Endothelial cell of umbilical vein (primary cell): ENCODE data around the gene RNF11. TPM values are rescaled to one million over a fixed set of nuclear protein-coding genes. Genes with fewer than 3 reads are reported as not detected.

ENCODE experiments used
- BruUV-seq: library from RNA; stranded (reverse); fragments of 400-500 nt; replicated peaks from 2 replicates; lab custom pipeline; 2021; lab: Mats Ljungman, UMichigan
- CTCF ChIA-PET: fragments of 300-600, 350-600 bp; sonication (Branson Sonifier 250); formaldehyde crosslinking; loops from one replicate; lab custom pipeline; 2021; ENCODE audit warnings: antibody characterized with exemption, inconsistent platforms; lab: Charles Lee
- POLR2A ChIA-PET: fragments of 300-600, 350-600 bp; sonication (Branson Sonifier 250); formaldehyde crosslinking; loops from one replicate; lab custom pipeline; 2021; ENCODE audit warnings: antibody characterized with exemption, inconsistent platforms; lab: Charles Lee
- DNase-seq: peaks from one replicate; pipeline ENCODE4 v3.0.0-alpha.2; 2011; ENCODE audit warnings: low read depth, low spot score
- FAIRE-seq: peaks from 2 replicates; lab custom pipeline; 2011; peaks lifted over from hg19 to GRCh38; lab: Jason Lieb, UNC
- H2AFZ ChIP-seq: 2 replicates; pipeline ENCODE4 v1.6.0; 2012; ENCODE audit warnings: low read depth, low read length, control low read depth, inconsistent platforms
- H3K27ac ChIP-seq: 2 replicates; pipeline ENCODE4 v1.5.1; 2011; ENCODE audit warnings: low read depth, mild to moderate bottlenecking, control low read depth, low read length, moderate library complexity; ENCODE audit not compliant: insufficient read depth
- H3K27me3 ChIP-seq, 2 experiments: 2 replicates each; pipeline versions ENCODE4 v1.6.0 to v1.6.1; 2011; ENCODE audit warnings: low read length in 2 of 2, mixed read lengths in 1 of 2; ENCODE audit not compliant: control insufficient read depth in 2 of 2, insufficient read depth in 2 of 2
- H3K36me3 ChIP-seq, 2 experiments: 2 replicates in 1 of 2; 3 replicates in 1 of 2; pipeline ENCODE4 v1.5.1; 2011; ENCODE audit warnings: low read length in 2 of 2, mild to moderate bottlenecking in 1 of 2, moderate library complexity in 1 of 2; ENCODE audit not compliant: control insufficient read depth in 2 of 2, insufficient read depth in 2 of 2; ENCODE audit errors: extremely low read depth in 1 of 2
- H3K4me1 ChIP-seq: 3 replicates; pipeline ENCODE4 v1.5.1; 2011; ENCODE audit warnings: mild to moderate bottlenecking, low read length; ENCODE audit not compliant: control insufficient read depth, insufficient read depth; ENCODE audit errors: extremely low read depth
- H3K4me2 ChIP-seq: 2 replicates; pipeline ENCODE4 v1.6.1; 2011; ENCODE audit warnings: low read length, control low read depth, mixed read lengths; ENCODE audit not compliant: insufficient read depth
- H3K4me3 ChIP-seq, 3 experiments: fragments of 200-600 bp in 1 of 3; sonication (generic), shearing (Covaris generic) in 1 of 3; replicated peaks in 1 of 3; 2 replicates each; pipeline ENCODE4 v1.5.1; 2011 to 2016; ENCODE audit warnings: control low read depth in 3 of 3, low read length in 3 of 3, mild to moderate bottlenecking in 2 of 3, inconsistent platforms in 1 of 3, low read depth in 1 of 3, moderate library complexity in 1 of 3; ENCODE audit not compliant: insufficient read depth in 1 of 3
- H3K79me2 ChIP-seq: 2 replicates; pipeline ENCODE4 v1.6.0; 2012; ENCODE audit warnings: low read length, inconsistent platforms; ENCODE audit not compliant: control insufficient read depth, insufficient read depth
- H3K9ac ChIP-seq: replicated peaks from 2 replicates; pipeline ENCODE3; 2011; ENCODE audit warnings: low read length, control low read depth; ENCODE audit not compliant: insufficient read depth; ENCODE audit errors: extremely low read depth
- H3K9me1 ChIP-seq: replicated peaks from 3 replicates; pipeline ENCODE4 v1.6.0; 2011; ENCODE audit warnings: mild to moderate bottlenecking, low read length; ENCODE audit not compliant: control insufficient read depth, insufficient read depth; ENCODE audit errors: extremely low read depth
- H3K9me3 ChIP-seq: replicated peaks from 2 replicates; pipeline ENCODE4 v1.5.1; 2012; ENCODE audit warnings: low read length, inconsistent platforms; ENCODE audit not compliant: control insufficient read depth, insufficient read depth
- H4K20me1 ChIP-seq: replicated peaks from 2 replicates; pipeline ENCODE3; 2011; ENCODE audit warnings: mild to moderate bottlenecking, low read length; ENCODE audit not compliant: control insufficient read depth, insufficient read depth; ENCODE audit errors: extremely low read depth
- CTCF ChIP-seq, 2 donors: IDR thresholded peaks; 1 replicate in 1 of 2; 2 replicates in 1 of 2; pipeline ENCODE4 v1.5.1; 2011; ENCODE audit warnings: low read length in 2 of 2, mild to moderate bottlenecking in 2 of 2, moderate library complexity in 2 of 2, control low read depth in 1 of 2, inconsistent platforms in 1 of 2, low read depth in 1 of 2; ENCODE audit not compliant: insufficient read depth in 1 of 2; ENCODE audit errors: extremely low read depth in 1 of 2
- EZH2 ChIP-seq: IDR thresholded peaks from 2 replicates; pipeline ENCODE4 v1.6.1; 2012; ENCODE audit warnings: borderline replicate concordance, low read depth, mild to moderate bottlenecking, moderate library complexity, low read length, inconsistent platforms; ENCODE audit not compliant: severe bottlenecking
- FOS ChIP-seq: IDR thresholded peaks from 2 replicates; pipeline ENCODE4 v1.6.1; 2011; ENCODE audit warnings: mild to moderate bottlenecking, low read length, moderate library complexity, borderline replicate concordance; ENCODE audit not compliant: insufficient read depth
- GATA2 ChIP-seq: IDR thresholded peaks from 2 replicates; pipeline ENCODE4 v1.7.0; 2011; ENCODE audit warnings: low read depth, mild to moderate bottlenecking, moderate library complexity, mixed read lengths, low read length; ENCODE audit not compliant: insufficient read length, insufficient read depth
- JUN ChIP-seq: IDR thresholded peaks from 2 replicates; pipeline ENCODE4 v1.6.1; 2011; ENCODE audit warnings: borderline replicate concordance, low read depth; ENCODE audit not compliant: insufficient read length, insufficient read depth
- MAX ChIP-seq: IDR thresholded peaks from 2 replicates; pipeline ENCODE4 v1.6.1; 2011; ENCODE audit not compliant: insufficient read depth, insufficient read length
- MYC ChIP-seq: IDR thresholded peaks from one replicate; pipeline ENCODE4 v1.6.1; 2011; ENCODE audit warnings: mild to moderate bottlenecking, low read depth, low read length
- POLR2A ChIP-seq: IDR thresholded peaks from 2 replicates; pipeline ENCODE4 v1.6.1; 2012; ENCODE audit warnings: low read depth, mild to moderate bottlenecking, control low read depth, low read length
- POLR2AphosphoS5 ChIP-seq: IDR thresholded peaks from 2 replicates; pipeline ENCODE4 v1.6.1; 2012; ENCODE audit warnings: low read depth, mild to moderate bottlenecking, control low read depth, low read length, moderate library complexity; ENCODE audit not compliant: insufficient read depth
- dilution Hi-C: fragments of 300-500 bp; cut with MboI; formaldehyde crosslinking; loops from one replicate; pipeline ENCODE4 v1.15.0; 2019; ENCODE audit warnings: low sequenced_read_pairs; ENCODE audit not compliant: extremely low pct_ligation_motif_present
- intact Hi-C: fragments of 100-400 bp; cut with micrococcal nuclease; formaldehyde crosslinking; loops from one replicate; pipeline ENCODE4 v1.10.0; 2022
- polyA plus RNA-seq, 4 experiments: library from polyadenylated mRNA; depleted of rRNA in 3 of 4; stranded (reverse) in 3 of 4; unstranded in 1 of 4; fragments of >200 nt; gene quantifications; 2 replicates each; pipeline versions ENCODE4 v1.2.1 to v1.2.3, GENCODE V29; 2011 to 2012; ENCODE audit warnings: missing spikeins in 1 of 4
- total RNA-seq: library from RNA; stranded (reverse); gene quantifications from 2 replicates; pipeline ENCODE4 v1.2.3, GENCODE V29; 2021

The RNF11 gene
- total and polyA plus RNA-seq, 2 donors (not counting 3 experiments of a cell fraction or from before 2014, with no cell fraction given): 75.2 to 82.9 TPM

GRCh38 chr1:51217101-51217500 lies 19.0 kb upstream of the RNF11 start:
- H3K27ac ChIP-seq: no peak overlapping the region
- ChIA-PET CTCF (interaction anchor here (0.8 to 3.3 kb wide), 2 partner anchors 19 to 26 kb away, joined by 4 to 14 read pairs; partner anchors contain the start of gene RNF11), POLR2A (no interaction called here)
- H3K4me3 ChIP-seq: no peak overlapping the region
- H3K9ac ChIP-seq: no peak overlapping the region
- H3K27me3 ChIP-seq: no peaks in the 10 kb centered on the region
- no peaks in the 10 kb centered on the region for H4K20me1 ChIP-seq
- dilution Hi-C loops: no loop called here
- no TSS peak for BruUV-seq
- no peak overlapping the region for H3K4me2 ChIP-seq
- intact Hi-C loops: no loop called here
- no peaks in the 10 kb centered on the region for H3K36me3 ChIP-seq
- no peaks in the 10 kb centered on the region for H3K4me1 ChIP-seq
- H3K9me1 ChIP-seq: no peaks in the 10 kb centered on the region
- no peak for TF ChIP-seq FOS
- no peak for TF ChIP-seq EZH2
- TF ChIP-seq MAX: no peak
- TF ChIP-seq POLR2AphosphoS5: no peak
- TF ChIP-seq GATA2: no peak
- TF ChIP-seq JUN: no peak
- no peak for TF ChIP-seq POLR2A
- TF ChIP-seq MYC: no peak
- TF ChIP-seq CTCF (IDR thresholded peaks at IDR 0.05; ENCODE audit: extremely low read depth in 1 of 2, insufficient read depth in 1 of 2, low read depth in 1 of 2, low read length in 2 of 2): no peak
- FAIRE-seq: no peak
- H2AFZ ChIP-seq: no peak overlapping the region
- DNase-seq: no peak
- no peaks in the 10 kb centered on the region for H3K9me3 ChIP-seq
- no peaks in the 10 kb centered on the region for H3K79me2 ChIP-seq
